GM18861 (cell line): ENCODE results near the gene DENND11.
A peak's percentile ranks its signal among the peaks of the same experiment; 100 is the strongest.
"Not testable (repeated sequence)": the region's sequence is repeated elsewhere in the genome, so short reads cannot be mapped to it uniquely, and the experiment has no call there.

Source experiments
- ATAC-seq: cut with Tn5 transposase; IDR thresholded peaks from one replicate; pipeline ENCODE4 v1.9.1; 2021; ENCODE audit not compliant: unreplicated experiment

DENND11 gene

GRCh38 chr7:141709318-141709717 is 7.4 kb upstream of the DENND11 start:
- no peak for ATAC-seq

DNA sequence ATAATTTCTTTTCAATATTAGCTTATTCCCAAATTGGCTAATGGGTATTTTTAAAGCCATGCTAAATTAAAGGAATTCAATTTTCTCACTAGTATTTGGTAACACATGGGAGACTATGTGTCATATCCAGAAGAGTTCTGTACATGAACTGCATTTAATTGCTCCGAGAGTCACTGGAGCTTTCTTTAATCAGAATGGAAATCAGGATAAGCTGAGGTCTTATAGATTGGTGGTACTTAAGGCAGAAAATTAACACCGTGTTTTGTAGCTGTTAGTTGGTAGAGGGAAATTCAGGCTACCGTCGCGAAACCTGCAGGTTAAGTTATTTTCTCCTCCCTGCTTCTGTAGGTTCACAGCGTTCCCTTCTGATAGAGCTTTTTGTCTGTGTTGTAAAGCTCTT is 6.4 kb upstream of the DENND11 start, which contains the start of gene WEE2:
Gene WEE2 (plus strand): TSS at position 3 of the 400 bp plus-strand sequence. CDS start 406 bp downstream, outside the sequence.
- no peak for ATAC-seq

DNA sequence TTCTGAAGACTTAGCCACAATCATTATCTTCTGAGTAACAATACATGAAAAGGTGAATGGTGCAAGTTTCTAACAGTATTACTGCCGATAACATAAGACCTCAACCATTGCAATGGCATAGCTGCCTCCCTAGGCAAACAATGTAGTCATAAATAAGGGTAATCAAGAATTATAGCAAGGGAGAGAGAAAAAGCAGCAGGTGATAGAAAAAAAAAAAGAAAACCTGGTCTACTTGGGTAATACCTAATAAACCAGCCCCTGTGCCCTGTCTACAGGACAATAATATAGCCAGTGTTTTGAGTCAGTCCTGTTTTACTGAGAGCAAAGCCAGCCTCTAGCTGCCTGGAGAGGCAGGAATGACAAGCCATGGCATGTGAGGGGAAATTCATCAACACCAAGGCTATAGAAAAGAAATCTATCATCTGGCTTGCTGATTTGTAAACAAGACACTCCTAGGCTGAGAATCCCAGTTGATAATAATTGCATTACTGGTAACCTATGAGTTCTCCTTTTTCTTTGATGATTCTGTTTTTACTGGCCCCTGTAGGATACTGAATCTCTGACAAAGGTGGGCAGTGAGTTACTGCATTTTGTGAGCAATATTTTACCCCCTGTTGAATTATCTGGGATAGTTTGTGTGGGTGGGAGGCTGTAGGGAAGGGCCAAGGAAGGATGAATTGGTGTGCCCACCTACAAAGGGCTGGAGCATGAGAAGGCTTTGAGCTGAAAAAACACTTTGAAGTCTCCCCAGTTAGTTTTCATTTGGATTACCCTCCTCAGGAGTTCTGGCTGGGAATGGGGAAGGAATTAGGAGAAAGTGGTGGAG is 4.5 kb upstream of the DENND11 start:
- no peak for ATAC-seq

- no peak for ATAC-seq
Observed at GRCh38 chr7:141704741-141705140, 2.8 kb upstream of the DENND11 start.

- ATAC-seq, result no peak
Observed at GRCh38 chr7:141704112-141704511, 2.1 kb upstream of the DENND11 start.

DNA sequence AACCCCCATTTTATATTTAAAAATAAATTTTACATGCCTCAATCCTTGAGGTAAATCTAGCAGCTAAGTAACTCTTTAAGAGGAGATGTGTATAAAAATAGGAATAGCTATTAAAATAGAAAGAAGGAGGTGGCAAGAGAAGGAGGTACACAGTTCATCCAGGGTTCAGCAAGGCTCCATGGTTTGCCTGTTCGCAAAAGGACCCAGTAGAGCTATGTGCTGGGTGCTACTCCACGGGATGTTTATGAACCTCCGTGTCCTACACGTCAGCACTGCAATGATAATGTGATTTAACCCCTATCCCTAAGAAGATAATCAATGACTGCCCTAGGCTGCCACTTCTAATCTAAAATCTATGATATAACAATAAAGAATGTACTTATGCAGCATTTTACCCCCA is 926 bp upstream of the DENND11 start:
- ATAC-seq, result no peak

DNA sequence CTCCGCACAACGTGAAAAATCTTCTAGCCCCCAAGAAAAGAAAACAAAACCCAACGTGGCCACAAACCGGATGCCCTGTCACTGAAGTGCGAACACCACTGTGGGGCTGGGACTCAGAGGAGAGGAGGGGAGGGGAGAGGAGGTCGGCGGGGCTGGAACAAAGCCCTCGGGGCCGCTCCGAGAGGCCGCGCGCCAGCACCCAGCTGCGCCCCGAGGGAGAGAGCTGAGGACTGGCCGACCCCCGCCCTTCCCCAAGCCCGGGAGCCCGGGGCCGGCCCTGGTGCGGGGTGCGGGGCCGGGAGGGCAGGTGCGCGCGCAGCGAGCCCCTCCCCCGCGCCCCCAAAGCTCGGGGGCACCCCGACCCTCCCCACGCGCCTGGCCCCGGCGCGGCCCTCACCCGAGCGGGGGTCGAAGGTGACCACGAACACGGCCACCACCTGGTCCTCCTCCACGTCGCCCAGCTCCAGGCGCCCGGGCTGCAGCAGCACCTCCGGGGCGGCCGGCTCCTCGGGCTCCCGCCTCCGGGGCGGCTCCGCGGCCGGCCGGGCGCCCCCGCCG is 398 bp downstream of the DENND11 start:
- ATAC-seq, result peak; percentile 61

GRCh38 chr7:141700848-141701371 is 1.1 kb downstream of the DENND11 start:
- ATAC-seq, result no peak

- ATAC-seq, result no peak
Observed at GRCh38 chr7:141700296-141700847, 1.6 kb downstream of the DENND11 start.

GRCh38 chr7:141699860-141700259 is 2.1 kb downstream of the DENND11 start:
- no peak for ATAC-seq

DNA sequence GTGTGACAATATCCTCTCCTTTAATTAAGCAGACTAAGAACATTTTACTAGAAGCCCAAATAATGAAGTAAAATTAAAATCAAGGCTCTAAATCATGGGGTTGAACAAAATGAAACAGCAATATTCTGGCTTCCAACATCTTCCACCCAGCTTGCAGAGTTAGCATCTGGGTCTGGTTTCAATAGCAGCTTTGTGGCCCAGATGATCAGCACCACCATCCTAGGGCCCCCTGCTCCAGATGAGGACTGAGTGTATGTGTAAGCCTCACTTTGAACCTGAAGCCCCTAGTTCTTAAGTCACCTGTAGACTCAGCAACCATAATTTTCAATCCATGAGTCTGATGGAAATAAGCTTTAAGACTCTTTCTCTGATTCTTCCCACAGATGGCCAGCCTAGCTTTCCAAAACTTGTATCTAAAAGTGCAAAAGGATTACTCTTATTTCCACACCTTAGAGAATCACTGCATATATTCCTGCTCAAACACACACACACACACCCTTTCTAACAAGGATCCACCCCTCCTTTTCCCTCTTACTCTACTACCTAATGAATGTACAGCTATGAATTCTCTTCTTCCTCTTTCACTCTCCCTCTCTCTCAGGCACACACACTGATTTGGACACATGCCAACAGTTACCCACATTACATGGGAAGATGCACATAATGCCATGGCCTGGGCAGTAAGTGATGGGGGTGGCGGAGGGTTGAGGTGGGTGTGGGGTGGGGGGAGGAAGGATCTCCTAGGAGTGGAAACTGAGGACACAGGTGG is 3.5 kb downstream of the DENND11 start:
- no peak for ATAC-seq

DNA sequence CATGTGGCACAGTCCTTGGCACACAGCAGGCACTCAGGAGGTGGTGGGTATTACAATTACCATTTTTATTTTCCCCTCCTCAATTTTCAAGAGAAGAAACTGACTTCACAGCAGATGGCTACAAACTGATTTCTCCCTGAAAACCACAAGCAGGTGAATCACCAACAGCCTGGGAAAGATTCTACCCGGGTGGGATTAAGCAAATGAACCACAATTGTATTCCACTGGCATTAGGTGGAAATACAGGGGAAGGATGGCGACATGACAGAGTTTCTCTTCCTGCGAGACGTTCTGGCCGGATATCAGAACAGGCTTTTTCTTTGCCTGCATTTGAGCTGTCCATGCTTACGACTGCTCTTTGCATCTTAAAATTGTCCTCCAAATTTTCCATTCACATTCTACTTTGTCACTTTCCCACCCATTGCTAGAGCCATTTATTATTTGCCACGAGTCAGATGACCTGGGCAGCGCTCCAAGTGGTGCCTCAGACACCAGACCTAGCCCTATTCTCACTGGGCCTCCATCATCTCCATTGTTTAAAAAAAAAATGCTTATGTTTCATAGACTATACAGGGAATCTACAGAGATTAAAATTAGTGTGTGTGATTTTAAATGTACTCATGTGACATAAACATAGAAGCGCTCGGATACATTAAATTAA is 4.6 kb downstream of the DENND11 start:
- ATAC-seq, result no peak

DNA sequence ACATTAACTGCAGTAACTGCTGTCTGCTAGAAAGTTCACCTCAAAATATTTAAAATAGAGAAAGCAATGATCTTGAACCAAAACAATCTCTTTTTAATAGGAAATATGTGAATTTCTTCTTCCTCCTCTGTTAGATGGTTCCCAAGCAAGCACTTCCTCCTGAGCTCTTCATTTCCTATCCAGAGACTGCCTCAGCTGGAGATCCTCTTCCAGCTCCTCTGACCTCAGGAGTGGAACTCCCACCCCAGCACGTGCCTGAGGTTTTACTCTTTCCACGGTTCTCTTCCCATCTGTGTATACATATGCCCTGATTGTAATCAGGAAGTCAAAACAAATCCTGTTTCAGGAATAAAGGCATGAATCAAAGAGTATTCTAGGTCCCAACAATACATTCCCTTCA is 5.6 kb downstream of the DENND11 start:
- no peak for ATAC-seq

DNA sequence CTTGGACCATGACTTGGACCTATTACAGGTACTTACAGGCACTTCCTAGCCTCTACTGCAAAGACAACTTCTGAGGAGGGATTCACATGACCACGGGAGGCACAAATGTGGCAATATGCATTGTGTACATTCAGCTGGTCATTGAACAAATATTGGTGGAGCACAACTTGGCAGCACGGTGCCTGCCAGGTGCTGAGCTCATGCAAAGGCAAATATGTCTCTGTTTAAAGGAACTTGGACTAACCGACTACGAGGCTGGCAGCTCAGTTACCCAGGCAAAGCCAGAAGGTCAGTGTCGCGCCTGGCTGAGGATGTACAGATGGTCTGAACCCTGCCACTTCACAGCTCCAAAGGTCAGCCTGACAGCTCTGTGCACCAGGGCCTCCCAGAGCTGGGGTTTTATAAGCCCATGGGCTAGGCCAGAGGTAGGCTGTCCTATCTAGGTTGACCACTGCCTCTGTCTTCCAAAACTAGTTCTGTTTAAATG is 6.1 kb downstream of the DENND11 start:
- peak; percentile 37 for ATAC-seq

- no peak for ATAC-seq
Observed at GRCh38 chr7:141693082-141693481, 8.9 kb downstream of the DENND11 start.

- no peak for ATAC-seq
Observed at GRCh38 chr7:141691961-141692360, 10.0 kb downstream of the DENND11 start.

DNA sequence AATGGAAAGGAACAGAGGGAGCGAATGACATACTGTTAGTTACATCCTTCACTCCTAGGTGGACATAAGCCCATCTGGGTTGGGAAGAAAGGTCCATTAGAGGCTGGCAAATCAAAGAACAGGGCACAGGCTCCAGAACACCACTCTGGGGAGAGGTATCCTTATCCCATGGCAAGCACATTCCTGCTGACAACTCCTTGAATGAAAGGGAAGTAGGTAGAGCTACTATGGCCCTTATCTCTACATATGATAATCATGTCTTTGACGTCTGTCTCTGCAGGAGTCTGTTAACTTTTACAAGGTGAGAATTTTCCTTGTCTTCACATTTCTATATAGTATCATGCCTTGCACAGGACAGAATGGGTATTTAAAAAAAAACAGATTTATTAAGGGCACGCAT is 10.4 kb downstream of the DENND11 start:
- ATAC-seq, result no peak

DNA sequence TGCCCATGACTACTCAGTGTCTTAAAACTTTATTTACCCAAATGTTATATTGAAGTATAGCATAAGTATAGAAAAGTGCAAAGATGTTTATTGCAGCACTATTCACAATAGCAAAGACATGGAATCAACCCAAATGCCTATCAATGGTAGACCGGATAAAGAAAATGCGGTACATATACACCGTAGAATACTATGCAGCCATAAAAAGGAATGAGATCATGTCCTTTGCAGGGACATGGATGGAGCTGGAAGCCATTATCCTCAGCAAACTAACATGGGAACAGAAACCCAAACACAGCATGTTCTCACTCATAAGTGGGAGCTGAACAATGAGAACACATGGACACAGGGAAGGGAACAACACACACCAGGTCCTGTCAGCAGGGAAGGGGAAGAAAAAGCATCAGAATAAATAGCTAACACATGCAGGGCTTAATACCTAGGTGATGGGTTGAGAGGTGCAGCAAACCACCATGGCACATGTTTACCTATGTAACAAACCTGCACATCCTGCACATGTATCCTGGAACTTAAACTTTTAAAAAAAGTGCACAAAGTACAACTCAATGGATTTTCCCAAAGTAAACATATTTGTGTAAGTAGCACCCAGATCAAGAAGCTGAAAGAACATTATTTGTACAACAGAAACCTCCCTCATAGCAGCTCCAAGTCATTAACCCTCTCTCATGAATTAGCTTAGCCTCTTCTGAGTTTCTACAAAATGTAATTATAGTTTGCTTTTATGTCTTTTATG is 12.7 kb downstream of the DENND11 start:
- not testable (repeated sequence) for ATAC-seq

GRCh38 chr7:141688043-141688442 is 13.9 kb downstream of the DENND11 start:
- ATAC-seq, result no peak

DNA sequence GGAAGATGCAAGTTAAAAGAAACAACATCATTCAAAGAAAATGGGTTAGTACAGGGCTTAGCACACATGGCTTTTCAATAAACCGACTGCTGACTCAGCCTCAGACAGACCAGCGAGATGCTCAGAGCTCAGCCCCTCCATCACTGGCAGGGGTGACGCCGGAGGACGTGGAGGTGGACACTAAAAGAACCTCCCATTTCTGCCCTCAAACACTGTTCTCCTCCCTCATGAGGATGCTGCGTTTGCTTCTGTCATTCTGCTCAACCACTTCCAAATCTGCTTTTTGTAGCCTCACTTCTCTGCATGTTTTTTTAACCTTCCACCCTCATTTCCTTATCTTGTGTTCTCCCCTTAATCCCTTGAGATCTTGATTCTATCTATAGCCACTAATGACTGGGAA is 15.3 kb downstream of the DENND11 start:
- ATAC-seq, result no peak
